Peyer's patch (tissue), 4 donors: ENCODE measurements around the gene PRR5.

ENCODE experiments used
- POLR2A ChIP-seq, 2 donors: fragments of 450-650 bp; IDR thresholded peaks; one replicate each; pipeline ENCODE4 v1.5.1; 2017; ENCODE audit warnings: antibody characterized with exemption in 2 of 2, mild to moderate bottlenecking in 2 of 2, moderate library complexity in 2 of 2
- TF ChIP-seq, protein P1 (sequence below), 6 experiments: fragments of 450-650 bp in 4 of 6; fragments of 200-600 bp in 2 of 6; sonication (generic) in 1 of 6; IDR thresholded peaks; one replicate each; pipeline ENCODE4 v1.5.1; 2017 to 2019; ENCODE audit warnings: antibody characterized with exemption in 6 of 6, mild to moderate bottlenecking in 3 of 6, moderate library complexity in 1 of 6

DNA sequence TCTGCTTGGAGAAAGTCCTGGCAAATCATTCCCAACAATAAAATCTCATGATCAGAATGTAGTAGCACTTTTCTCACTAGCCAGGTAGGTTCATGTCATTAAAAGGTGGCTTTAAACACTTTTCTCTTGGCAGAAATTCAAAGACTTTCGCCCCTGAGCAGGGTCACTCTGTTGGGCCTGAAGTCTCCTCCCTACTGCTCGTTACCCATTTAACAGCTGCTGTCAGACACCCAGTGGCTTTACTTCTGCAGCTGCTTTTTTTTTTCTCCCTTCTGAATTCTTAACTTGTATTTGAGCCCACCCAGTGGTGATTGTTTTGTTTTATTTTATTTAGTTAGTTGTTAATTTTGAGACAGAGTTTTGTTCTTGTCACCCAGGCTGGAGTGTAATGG, 75.4 kb downstream of the PRR5 start:
- TF ChIP-seq, protein P1, sequence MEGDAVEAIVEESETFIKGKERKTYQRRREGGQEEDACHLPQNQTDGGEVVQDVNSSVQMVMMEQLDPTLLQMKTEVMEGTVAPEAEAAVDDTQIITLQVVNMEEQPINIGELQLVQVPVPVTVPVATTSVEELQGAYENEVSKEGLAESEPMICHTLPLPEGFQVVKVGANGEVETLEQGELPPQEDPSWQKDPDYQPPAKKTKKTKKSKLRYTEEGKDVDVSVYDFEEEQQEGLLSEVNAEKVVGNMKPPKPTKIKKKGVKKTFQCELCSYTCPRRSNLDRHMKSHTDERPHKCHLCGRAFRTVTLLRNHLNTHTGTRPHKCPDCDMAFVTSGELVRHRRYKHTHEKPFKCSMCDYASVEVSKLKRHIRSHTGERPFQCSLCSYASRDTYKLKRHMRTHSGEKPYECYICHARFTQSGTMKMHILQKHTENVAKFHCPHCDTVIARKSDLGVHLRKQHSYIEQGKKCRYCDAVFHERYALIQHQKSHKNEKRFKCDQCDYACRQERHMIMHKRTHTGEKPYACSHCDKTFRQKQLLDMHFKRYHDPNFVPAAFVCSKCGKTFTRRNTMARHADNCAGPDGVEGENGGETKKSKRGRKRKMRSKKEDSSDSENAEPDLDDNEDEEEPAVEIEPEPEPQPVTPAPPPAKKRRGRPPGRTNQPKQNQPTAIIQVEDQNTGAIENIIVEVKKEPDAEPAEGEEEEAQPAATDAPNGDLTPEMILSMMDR (IDR thresholded peaks at IDR 0.05) = no peak
- TF ChIP-seq POLR2A (IDR thresholded peaks at IDR 0.05) = no peak
